ENCODE data around the gene KYNU.
A peak's percentile ranks its signal among the peaks of the same experiment; 100 is the strongest.
"Not testable (repeated sequence)": the region's sequence is repeated elsewhere in the genome, so short reads cannot be mapped to it uniquely, and the experiment has no call there.

The KYNU gene

GRCh38 chr2:143087033-143087432 is 209.6 kb downstream of the KYNU start:
- TF ChIP-seq, protein P1, sequence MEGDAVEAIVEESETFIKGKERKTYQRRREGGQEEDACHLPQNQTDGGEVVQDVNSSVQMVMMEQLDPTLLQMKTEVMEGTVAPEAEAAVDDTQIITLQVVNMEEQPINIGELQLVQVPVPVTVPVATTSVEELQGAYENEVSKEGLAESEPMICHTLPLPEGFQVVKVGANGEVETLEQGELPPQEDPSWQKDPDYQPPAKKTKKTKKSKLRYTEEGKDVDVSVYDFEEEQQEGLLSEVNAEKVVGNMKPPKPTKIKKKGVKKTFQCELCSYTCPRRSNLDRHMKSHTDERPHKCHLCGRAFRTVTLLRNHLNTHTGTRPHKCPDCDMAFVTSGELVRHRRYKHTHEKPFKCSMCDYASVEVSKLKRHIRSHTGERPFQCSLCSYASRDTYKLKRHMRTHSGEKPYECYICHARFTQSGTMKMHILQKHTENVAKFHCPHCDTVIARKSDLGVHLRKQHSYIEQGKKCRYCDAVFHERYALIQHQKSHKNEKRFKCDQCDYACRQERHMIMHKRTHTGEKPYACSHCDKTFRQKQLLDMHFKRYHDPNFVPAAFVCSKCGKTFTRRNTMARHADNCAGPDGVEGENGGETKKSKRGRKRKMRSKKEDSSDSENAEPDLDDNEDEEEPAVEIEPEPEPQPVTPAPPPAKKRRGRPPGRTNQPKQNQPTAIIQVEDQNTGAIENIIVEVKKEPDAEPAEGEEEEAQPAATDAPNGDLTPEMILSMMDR (IDR thresholded peaks at IDR 0.05; ENCODE audit: low read depth, low read length, missing control alignments) = no peak
- DNase-seq = peak; percentile 10
- Histone ChIP-seq H3K36me3 (replicated peaks) (no peaks in the 10 kb centered on the region), H3K4me3 (ENCODE audit: low read depth, low read length) (no peak overlapping the region), H3K27ac (no peak overlapping the region), H3K27me3 (replicated peaks) (no peaks in the 10 kb centered on the region)
- in situ Hi-C loops (cut with HindIII; ENCODE audit: low pct_ligation_motif_present, low sequenced_read_pairs) = no loop called here

- TF ChIP-seq, protein P1 (IDR thresholded peaks at IDR 0.05; ENCODE audit: low read depth, low read length, missing control alignments) = no peak
- Histone ChIP-seq H3K36me3 (replicated peaks) (no peaks in the 10 kb centered on the region), H3K27me3 (replicated peaks) (no peaks in the 10 kb centered on the region), H3K4me3 (ENCODE audit: low read depth, low read length) (no peak overlapping the region), H3K27ac (no peak overlapping the region)
- in situ Hi-C loops (cut with HindIII; ENCODE audit: low pct_ligation_motif_present, low sequenced_read_pairs) = no loop called here
- DNase-seq = no peak
Observed at GRCh38 chr2:143088388-143088787, 210.9 kb downstream of the KYNU start.

- in situ Hi-C loops (cut with HindIII; ENCODE audit: low pct_ligation_motif_present, low sequenced_read_pairs); DNase-seq: not testable (repeated sequence)
Observed at GRCh38 chr2:143089520-143089919, 212.1 kb downstream of the KYNU start.

More at GRCh38 chr2:143089520-143089919, 212.1 kb downstream of the KYNU start:
- H3K27me3 ChIP-seq (replicated peaks); H3K36me3 ChIP-seq (replicated peaks); H3K4me3 ChIP-seq (ENCODE audit: low read depth, low read length); H3K27ac ChIP-seq: not testable (repeated sequence)
